ENCODE measurements around the gene COL15A1. TPM values are rescaled to one million over a fixed set of nuclear protein-coding genes. Genes with fewer than 3 reads are reported as not detected.
"Not testable (repeated sequence)": the region's sequence is repeated elsewhere in the genome, so short reads cannot be mapped to it uniquely, and the experiment has no call there.

The COL15A1 gene
- total RNA-seq, 4 donors from 2014 or later: 20.7 to 98.5 (median 55.0) TPM

DNA sequence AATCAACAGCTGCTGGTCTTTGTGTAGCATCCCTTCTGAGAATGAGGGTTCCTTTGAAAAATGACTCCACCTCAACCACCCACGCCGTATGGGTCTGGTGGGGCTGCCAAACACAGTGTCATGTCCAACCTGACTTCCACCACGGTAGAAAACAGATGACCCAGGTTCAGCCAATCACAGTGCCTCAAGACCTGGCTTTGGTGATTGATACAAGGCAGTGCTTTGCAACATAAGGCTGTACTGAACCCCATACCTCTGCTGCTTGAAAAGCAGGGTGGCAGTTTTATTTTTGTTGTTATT lies 149.7 kb downstream of the COL15A1 start:
- DNase-seq (ENCODE audit: low spot score): no peak
- ATAC-seq (ENCODE audit: low FRiP score): no peak
- TF ChIP-seq, protein P1, sequence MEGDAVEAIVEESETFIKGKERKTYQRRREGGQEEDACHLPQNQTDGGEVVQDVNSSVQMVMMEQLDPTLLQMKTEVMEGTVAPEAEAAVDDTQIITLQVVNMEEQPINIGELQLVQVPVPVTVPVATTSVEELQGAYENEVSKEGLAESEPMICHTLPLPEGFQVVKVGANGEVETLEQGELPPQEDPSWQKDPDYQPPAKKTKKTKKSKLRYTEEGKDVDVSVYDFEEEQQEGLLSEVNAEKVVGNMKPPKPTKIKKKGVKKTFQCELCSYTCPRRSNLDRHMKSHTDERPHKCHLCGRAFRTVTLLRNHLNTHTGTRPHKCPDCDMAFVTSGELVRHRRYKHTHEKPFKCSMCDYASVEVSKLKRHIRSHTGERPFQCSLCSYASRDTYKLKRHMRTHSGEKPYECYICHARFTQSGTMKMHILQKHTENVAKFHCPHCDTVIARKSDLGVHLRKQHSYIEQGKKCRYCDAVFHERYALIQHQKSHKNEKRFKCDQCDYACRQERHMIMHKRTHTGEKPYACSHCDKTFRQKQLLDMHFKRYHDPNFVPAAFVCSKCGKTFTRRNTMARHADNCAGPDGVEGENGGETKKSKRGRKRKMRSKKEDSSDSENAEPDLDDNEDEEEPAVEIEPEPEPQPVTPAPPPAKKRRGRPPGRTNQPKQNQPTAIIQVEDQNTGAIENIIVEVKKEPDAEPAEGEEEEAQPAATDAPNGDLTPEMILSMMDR (IDR thresholded peaks at IDR 0.05): no peak

DNA sequence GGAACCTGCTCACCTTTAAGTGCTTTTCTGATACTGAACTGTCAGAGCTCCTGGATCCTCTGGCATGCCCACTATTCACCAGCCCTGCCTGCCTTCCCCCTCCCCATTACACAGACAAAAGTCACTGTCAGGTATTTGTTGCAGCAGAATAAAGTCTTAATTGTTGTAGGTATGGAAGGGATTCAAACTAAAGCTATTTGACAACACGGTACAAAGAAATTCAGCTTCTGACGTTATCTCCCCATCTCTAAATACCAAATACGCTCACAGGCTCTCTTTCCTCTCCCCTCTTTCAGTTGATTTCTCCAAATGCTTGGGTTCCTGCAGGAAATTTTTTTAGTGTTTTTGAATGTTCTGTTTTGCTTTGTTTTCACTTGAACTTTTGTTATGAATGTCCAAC lies 151.9 kb downstream of the COL15A1 start:
- ATAC-seq (ENCODE audit: low FRiP score) (no peak), DNase-seq (ENCODE audit: low spot score) (no peak)
- TF ChIP-seq, protein P1 (IDR thresholded peaks at IDR 0.05): no peak

DNA sequence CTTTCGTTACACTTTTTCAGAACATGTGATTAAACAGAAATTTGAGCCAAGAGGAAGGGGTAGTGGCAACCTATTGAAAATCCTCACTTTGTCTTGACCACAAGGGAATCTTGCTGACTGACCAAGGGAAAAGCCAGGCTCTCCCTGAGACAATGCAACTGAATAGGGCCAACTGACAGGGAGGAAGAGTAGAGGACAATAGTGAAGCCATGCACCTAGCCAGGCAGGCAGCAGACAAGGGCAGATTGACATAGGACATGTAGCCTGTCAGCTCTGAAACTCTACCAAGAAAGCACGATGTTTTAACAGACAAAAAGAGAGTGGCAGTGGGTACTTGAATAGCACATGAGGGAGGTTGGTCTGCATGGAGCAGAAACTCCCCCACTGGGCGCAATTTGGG lies 152.7 kb downstream of the COL15A1 start:
- no peak for ATAC-seq (ENCODE audit: low FRiP score)
- no peak for DNase-seq (ENCODE audit: low spot score)
- TF ChIP-seq, protein P1 (IDR thresholded peaks at IDR 0.05): no peak

DNA sequence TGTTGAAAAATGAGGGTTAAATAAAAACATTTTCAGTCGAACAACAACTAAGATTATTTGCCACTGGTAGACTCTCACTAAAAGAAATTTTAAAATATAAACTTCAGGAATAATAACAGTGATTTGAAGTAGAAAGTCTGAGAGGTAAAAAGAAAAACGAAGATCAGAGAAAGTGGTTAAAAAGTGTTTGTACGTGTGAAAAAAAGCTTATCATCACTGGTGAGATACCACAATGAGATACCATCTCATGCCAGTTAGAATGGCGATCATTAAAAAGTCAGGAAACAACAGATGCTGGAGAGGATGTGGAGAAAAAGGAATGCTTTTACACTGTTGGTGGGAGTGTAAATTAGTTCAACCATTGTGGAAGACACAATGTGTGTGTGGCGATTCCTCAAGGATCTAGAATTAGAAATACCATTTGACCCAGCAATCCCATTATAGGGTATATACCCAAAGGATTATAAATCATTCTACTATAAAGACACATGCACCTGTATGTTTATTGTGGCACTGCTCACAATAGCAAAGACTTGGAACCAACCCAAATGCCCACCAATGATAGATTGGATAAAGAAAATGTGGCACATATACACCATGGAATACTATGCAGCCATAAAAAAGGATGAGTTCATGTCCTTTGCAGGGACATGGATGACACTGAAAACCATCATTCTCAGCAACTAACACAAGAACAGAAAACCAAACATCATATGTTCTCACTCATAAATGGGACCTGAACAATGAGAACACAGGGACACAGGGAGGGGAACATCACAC lies 156.3 kb downstream of the COL15A1 start:
- not testable (repeated sequence) for DNase-seq (ENCODE audit: low spot score); ATAC-seq (ENCODE audit: low FRiP score)

DNA sequence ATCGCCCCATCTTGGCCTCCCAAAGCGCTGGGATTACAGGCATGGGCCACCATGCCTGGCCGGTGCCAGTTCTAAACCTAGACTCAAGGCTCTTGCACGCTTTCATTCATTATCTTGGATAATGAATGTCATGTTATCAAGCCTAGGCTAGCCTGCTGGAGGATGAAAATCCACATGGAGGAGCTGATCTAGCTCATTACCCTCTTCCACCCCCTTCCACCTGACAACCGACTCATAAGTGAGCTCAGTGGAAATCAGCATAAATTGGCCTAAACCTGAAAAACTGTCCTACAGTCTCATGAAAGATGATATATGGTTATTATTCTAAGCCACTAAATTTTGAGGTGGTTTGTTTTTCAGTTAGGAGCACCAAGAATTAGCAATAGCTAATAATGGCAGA lies 157.6 kb downstream of the COL15A1 start:
- DNase-seq (ENCODE audit: low spot score): no peak
- TF ChIP-seq, protein P1 (IDR thresholded peaks at IDR 0.05): no peak
- ATAC-seq (ENCODE audit: low FRiP score): no peak

DNA sequence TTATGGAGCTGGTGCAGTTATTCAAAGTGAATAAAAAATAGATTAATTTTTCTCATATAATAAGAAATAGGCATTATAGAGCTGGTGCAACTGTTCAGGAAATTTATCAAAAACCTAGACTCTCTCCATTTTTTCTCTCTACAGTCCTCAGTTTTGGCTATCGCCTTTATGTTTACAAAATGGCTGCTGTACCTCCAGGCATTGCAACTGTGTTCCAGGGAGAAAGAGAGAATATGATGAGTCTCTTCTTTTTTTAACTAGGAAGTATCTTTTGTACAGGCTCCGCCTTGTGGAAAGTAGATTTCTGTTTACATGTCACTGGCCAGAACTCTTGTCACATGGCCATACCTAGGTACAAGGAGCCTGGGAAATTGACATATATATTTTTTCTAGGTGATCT lies 158.1 kb downstream of the COL15A1 start:
- DNase-seq (ENCODE audit: low spot score): no peak

DNA sequence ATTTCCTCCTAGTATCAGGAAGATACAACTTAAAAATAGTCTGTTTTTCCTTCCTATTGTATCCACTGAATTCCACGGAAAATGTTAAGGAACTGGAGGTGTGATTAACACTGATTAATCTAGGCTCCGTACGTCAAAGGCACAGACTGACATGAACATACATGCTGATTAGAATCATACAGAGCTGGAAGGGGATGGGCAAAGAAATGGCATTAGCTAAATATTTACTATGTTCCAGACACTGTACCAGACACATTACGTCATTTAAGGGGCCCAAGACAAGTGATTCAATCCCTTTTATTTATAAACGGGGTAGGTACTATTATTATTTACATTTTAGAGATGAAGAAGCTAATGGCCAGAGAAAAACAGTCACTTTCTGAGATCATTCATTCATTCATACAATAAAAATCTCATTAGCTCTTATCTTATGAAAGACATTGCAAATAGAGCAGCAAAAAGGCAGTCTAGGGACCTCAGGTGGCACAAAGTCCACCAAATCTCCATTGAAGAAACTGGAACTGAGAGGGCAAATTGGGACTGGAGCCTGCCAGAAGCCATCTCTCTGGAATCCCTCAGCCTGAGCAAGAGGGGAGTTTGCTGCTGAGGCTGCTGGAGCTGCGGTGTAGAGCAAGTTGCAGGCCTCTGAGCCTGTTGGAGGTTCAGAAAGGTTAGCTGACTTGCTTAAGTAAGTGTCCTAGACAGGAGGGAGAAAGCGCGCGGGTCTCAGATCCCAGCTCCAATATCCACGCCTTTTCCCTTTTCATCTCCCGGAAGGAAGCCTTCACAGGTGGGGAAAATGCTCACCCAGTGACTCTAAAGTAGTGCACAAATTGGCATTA lies 159.6 kb downstream of the COL15A1 start:
- TF ChIP-seq, protein P1 (IDR thresholded peaks at IDR 0.05): no peak
- DNase-seq (ENCODE audit: low spot score) (no peak), ATAC-seq (ENCODE audit: low FRiP score) (no peak)

More for the DNA sequence above, 158.1 kb downstream of the COL15A1 start:
- ATAC-seq (ENCODE audit: low FRiP score): no peak
- TF ChIP-seq, protein P1 (IDR thresholded peaks at IDR 0.05): no peak
